ENCODE data around the gene NUP98.

Gene NUP98

DNA sequence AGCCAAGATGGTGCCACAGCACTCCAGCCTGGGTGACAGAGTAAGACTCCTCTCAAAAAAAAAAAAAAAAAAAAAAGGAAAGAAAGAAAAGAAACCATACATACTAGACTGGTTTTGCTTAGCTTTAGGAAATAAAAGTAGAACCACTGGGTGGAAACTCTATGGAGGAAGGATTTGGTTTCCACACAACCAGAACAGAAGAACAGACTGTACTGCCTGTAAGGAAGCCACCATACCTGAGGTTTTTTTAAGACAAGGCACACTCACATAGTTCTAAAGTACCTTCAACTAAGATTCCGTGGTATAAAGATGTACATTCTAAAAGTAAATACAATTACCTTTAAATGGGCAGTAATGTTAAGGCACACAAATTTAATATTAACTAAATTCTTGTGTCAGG lies 58.6 kb downstream of the NUP98 start:
- TF ChIP-seq, protein P1, sequence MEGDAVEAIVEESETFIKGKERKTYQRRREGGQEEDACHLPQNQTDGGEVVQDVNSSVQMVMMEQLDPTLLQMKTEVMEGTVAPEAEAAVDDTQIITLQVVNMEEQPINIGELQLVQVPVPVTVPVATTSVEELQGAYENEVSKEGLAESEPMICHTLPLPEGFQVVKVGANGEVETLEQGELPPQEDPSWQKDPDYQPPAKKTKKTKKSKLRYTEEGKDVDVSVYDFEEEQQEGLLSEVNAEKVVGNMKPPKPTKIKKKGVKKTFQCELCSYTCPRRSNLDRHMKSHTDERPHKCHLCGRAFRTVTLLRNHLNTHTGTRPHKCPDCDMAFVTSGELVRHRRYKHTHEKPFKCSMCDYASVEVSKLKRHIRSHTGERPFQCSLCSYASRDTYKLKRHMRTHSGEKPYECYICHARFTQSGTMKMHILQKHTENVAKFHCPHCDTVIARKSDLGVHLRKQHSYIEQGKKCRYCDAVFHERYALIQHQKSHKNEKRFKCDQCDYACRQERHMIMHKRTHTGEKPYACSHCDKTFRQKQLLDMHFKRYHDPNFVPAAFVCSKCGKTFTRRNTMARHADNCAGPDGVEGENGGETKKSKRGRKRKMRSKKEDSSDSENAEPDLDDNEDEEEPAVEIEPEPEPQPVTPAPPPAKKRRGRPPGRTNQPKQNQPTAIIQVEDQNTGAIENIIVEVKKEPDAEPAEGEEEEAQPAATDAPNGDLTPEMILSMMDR (IDR thresholded peaks at IDR 0.05; ENCODE audit: poor library complexity, severe bottlenecking) = no peak
- no peak overlapping the region for H3K27ac ChIP-seq (ENCODE audit: poor library complexity, severe bottlenecking)
- H3K9me3 ChIP-seq (ENCODE audit: severe bottlenecking) = no peaks in the 10 kb centered on the region
- DNase-seq (ENCODE audit: low spot score) (no peak), ATAC-seq (ENCODE audit: low read depth) (no peak)
- no peaks in the 10 kb centered on the region for H3K27me3 ChIP-seq (ENCODE audit: insufficient read depth, poor library complexity, severe bottlenecking)
- H3K4me3 ChIP-seq (ENCODE audit: severe bottlenecking) = no peak overlapping the region
- H3K4me1 ChIP-seq (ENCODE audit: insufficient read depth, poor library complexity, severe bottlenecking) = no peaks in the 10 kb centered on the region
- H3K36me3 ChIP-seq (ENCODE audit: low read depth) = peaks cover 88% of the 10 kb centered on the region

DNA sequence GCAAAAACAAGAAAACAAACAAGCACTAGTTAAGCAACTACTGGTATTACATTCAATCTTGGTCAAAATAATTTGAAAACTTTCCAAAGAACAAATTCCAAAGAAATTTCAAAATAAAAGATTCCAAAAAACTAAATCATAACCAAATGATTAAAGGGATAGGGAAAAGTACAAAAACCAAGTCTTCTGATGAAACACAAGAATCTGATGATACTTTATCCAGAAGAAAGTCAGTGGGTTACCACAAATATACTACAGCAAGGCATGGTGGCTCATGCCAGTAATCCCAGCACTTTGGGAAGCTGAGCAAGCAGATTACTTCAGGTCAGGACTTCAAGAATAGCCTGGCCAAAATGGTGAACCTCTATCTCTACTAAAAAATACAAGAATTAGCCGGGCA lies 59.1 kb downstream of the NUP98 start:
- H3K4me1 ChIP-seq (ENCODE audit: insufficient read depth, poor library complexity, severe bottlenecking) = no peaks in the 10 kb centered on the region
- H3K4me3 ChIP-seq (ENCODE audit: severe bottlenecking) = no peak overlapping the region
- TF ChIP-seq, protein P1 (IDR thresholded peaks at IDR 0.05; ENCODE audit: poor library complexity, severe bottlenecking) = no peak
- DNase-seq (ENCODE audit: low spot score) = no peak
- no peak for ATAC-seq (ENCODE audit: low read depth)
- peaks cover 88% of the 10 kb centered on the region for H3K36me3 ChIP-seq (ENCODE audit: low read depth)
- H3K27me3 ChIP-seq (ENCODE audit: insufficient read depth, poor library complexity, severe bottlenecking) = no peaks in the 10 kb centered on the region
- no peaks in the 10 kb centered on the region for H3K9me3 ChIP-seq (ENCODE audit: severe bottlenecking)
- no peak overlapping the region for H3K27ac ChIP-seq (ENCODE audit: poor library complexity, severe bottlenecking)

DNA sequence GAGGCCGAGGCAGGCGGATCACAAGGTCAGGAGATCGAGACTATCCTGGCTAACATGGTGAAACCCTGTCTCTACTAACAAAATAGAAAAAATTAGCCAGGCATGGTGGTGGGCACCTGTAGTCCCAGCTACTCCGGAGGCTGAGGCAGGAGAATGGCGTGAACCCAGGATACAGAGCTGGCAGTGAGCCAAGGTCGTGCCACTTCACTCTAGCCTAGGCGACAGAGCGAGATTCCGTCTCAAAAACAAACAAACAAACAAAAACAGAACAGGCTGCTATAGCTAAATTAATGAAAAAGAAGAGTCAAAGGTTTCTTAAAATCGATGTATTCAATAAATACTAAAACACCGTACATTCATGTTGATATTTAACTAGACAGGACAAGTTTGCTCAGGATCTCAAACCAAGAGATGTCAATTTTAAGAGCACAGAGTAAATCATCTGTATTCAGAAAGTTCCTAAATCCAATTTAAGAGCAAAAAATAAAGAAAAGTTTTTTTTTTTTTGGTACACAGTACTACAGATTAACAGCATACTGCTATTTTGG lies 59.9 kb downstream of the NUP98 start:
- peaks cover 88% of the 10 kb centered on the region for H3K36me3 ChIP-seq (ENCODE audit: low read depth)
- DNase-seq (ENCODE audit: low spot score) = no peak
- no peak overlapping the region for H3K27ac ChIP-seq (ENCODE audit: poor library complexity, severe bottlenecking)

DNA sequence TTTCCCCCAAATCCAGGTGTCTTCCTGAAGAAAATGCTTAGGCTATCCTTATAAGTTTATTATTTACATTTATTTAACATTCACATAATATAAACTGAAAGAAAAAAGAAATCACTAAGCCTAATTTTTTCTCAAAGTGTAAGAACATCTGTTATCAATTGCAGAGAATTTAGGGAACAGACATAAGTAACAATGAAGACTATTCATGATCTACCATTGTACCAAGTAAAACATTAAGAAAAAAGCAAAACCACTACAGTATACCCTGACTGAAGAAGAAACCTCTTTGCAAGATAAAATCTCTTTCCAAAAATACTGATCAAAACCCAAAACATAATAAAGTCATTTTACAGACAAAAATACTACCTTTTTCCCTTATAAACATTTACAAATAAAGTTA lies 60.5 kb downstream of the NUP98 start:
- TF ChIP-seq, protein P1 (IDR thresholded peaks at IDR 0.05; ENCODE audit: poor library complexity, severe bottlenecking) = no peak
- Histone ChIP-seq H3K4me3 (ENCODE audit: severe bottlenecking) (no peak overlapping the region), H3K9me3 (ENCODE audit: severe bottlenecking) (no peaks in the 10 kb centered on the region), H3K36me3 (ENCODE audit: low read depth) (peaks cover 89% of the 10 kb centered on the region), H3K27me3 (ENCODE audit: insufficient read depth, poor library complexity, severe bottlenecking) (no peaks in the 10 kb centered on the region), H3K27ac (ENCODE audit: poor library complexity, severe bottlenecking) (no peak overlapping the region), H3K4me1 (ENCODE audit: insufficient read depth, poor library complexity, severe bottlenecking) (no peaks in the 10 kb centered on the region)
- no peak for DNase-seq (ENCODE audit: low spot score)
- ATAC-seq (ENCODE audit: low read depth) = no peak

More for the DNA sequence above, 59.9 kb downstream of the NUP98 start:
- ATAC-seq (ENCODE audit: low read depth) = no peak
- no peak overlapping the region for H3K4me3 ChIP-seq (ENCODE audit: severe bottlenecking)
- H3K4me1 ChIP-seq (ENCODE audit: insufficient read depth, poor library complexity, severe bottlenecking) = no peaks in the 10 kb centered on the region
- TF ChIP-seq, protein P1 (IDR thresholded peaks at IDR 0.05; ENCODE audit: poor library complexity, severe bottlenecking) = no peak
- H3K27me3 ChIP-seq (ENCODE audit: insufficient read depth, poor library complexity, severe bottlenecking) = no peaks in the 10 kb centered on the region
- H3K9me3 ChIP-seq (ENCODE audit: severe bottlenecking) = no peaks in the 10 kb centered on the region

DNA sequence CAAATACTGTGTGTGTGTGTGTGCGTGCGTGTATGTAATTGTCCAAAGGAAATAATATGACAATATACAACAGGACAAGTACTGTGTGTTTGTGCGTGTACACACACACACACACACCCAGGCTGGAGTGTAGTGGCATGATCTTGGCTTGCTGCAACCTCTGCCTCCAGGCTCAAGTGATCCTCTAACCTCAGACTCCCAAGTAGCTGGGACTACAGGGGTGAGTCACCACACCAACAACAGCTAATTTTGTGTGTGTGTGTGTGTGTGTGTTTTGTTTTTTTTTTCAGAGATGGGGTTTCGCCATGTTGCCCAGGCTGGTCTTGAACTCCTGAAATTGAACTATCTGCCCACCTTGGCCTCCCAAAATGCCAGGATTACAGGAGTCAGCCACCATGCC lies 61.5 kb downstream of the NUP98 start:
- ATAC-seq (ENCODE audit: low read depth) = no peak
- Histone ChIP-seq H3K4me3 (ENCODE audit: severe bottlenecking) (no peak overlapping the region), H3K4me1 (ENCODE audit: insufficient read depth, poor library complexity, severe bottlenecking) (no peaks in the 10 kb centered on the region), H3K9me3 (ENCODE audit: severe bottlenecking) (no peaks in the 10 kb centered on the region), H3K27me3 (ENCODE audit: insufficient read depth, poor library complexity, severe bottlenecking) (no peaks in the 10 kb centered on the region), H3K36me3 (ENCODE audit: low read depth) (peaks cover 89% of the 10 kb centered on the region), H3K27ac (ENCODE audit: poor library complexity, severe bottlenecking) (no peak overlapping the region)
- TF ChIP-seq, protein P1 (IDR thresholded peaks at IDR 0.05; ENCODE audit: poor library complexity, severe bottlenecking) = no peak
- DNase-seq (ENCODE audit: low spot score) = no peak
